GM12878 (cell line): Measurements from ENCODE around the gene OR2S2.

Experiments
- EP300 ChIP-seq, 2 experiments: fragments of 150-350 bp in 1 of 2; IDR thresholded peaks; 2 replicates each; pipeline ENCODE4 v1.6.1; 2011 to 2012; ENCODE audit warnings: low read depth in 2 of 2, low read length in 2 of 2, borderline replicate concordance in 1 of 2, improper control_type of control experiment in 1 of 2, inconsistent platforms in 1 of 2; ENCODE audit not compliant: control insufficient read depth in 1 of 2
- YBX1 ChIP-seq: fragments of 450-650 bp; IDR thresholded peaks from 2 replicates; pipeline ENCODE4 v1.6.1; 2016; ENCODE audit warnings: antibody characterized with exemption
- ZNF622 ChIP-seq: fragments of 450-650 bp; IDR thresholded peaks from 2 replicates; pipeline ENCODE4 v1.6.1; 2017; ENCODE audit warnings: mild to moderate bottlenecking, inconsistent platforms

DNA sequence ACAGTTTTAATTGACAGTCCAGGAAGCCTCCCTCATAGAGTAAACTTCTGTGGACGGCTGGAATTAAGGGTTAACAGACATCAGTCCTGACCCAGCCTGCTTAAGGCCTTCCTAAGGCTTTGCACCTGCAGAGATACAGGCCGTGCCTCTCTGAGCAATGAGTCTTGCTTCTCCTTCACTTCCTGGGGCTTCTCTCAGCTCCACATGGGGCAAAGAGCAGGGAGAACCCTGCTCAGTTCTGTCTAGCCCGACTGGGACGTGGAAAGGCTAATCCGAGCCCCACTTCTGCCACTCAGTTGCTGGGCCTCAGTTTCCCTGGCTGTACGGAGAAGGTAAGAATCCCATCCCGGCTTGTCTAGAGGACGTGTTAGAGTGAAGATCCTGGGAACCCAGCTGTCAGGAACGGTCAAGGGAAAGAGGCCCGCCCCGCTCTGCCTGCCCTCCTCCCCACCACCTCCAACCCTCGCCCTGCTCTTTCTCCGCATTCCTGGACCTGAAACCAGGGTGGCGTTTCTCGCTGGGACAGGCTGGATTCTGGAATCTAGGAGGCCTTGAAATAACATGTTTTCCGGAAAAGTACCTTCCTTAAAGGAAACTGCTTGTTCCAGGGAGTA, 42.2 kb downstream of the OR2S2 start:
- no peak for TF ChIP-seq YBX1
- no peak for TF ChIP-seq EP300 (IDR thresholded peaks at IDR 0.05; ENCODE audit: borderline replicate concordance in 1 of 2, control insufficient read depth in 1 of 2, low read depth in 2 of 2, low read length in 2 of 2)
- TF ChIP-seq ZNF622, result no peak
